Brain microvascular endothelial cell (primary cell): ENCODE measurements around the gene ERBB4.
"Not testable (repeated sequence)": the region's sequence is repeated elsewhere in the genome, so short reads cannot be mapped to it uniquely, and the experiment has no call there.

ENCODE experiments used
- DNase-seq: peaks from one replicate; pipeline ENCODE4 v3.0.0-alpha.2; 2020
- H3K27ac ChIP-seq: fragments of 250-450 bp; sonication (Bioruptor Pico); 2 replicates; pipeline ENCODE4 v1.5.1; 2020; ENCODE audit warnings: mild to moderate bottlenecking, moderate library complexity
- H3K27me3 ChIP-seq: fragments of 250-450 bp; sonication (Bioruptor Pico); replicated peaks from 2 replicates; pipeline ENCODE4 v1.5.1; 2020; ENCODE audit warnings: mild to moderate bottlenecking
- H3K36me3 ChIP-seq: fragments of 250-450 bp; sonication (Bioruptor Pico); replicated peaks from 2 replicates; pipeline ENCODE4 v1.5.1; 2020; ENCODE audit warnings: mild to moderate bottlenecking
- H3K4me3 ChIP-seq: 2 replicates; pipeline ENCODE4 v1.5.1; 2011; ENCODE audit warnings: low read depth, mild to moderate bottlenecking, control low read depth, low read length, moderate library complexity
- in situ Hi-C: cut with HindIII; loops from 2 replicates; pipeline ENCODE4 v1.10.0; 2017; ENCODE audit warnings: low sequenced_read_pairs, low pct_ligation_motif_present
- TF ChIP-seq, protein P1 (sequence below): IDR thresholded peaks from 2 replicates; pipeline ENCODE4 v1.5.1; 2011; ENCODE audit warnings: low read depth, mild to moderate bottlenecking, moderate library complexity, low read length, control low read depth, inconsistent platforms; ENCODE audit errors: missing control alignments

The ERBB4 gene

DNA sequence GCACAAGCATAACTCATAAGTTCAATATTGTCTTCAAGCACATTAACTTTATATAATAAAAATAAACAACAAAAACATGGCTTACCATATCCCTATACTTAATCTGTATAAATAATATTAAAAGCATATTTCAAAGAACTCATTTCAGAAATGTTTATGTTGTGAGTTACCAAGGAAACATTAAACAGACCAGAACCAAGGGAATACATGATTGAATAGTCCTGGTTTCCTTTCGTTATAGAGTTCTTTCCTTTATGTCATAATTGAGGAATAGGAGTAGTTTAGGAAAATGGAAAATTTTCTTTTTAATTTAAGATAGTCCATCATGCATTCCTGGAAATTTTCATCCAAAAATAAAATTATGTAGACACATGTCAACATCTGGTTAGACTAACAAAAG lies 343.0 kb downstream of the ERBB4 start:
- no peak for DNase-seq
- in situ Hi-C loops, result no loop called here
- Histone ChIP-seq H3K36me3 (no peaks in the 10 kb centered on the region), H3K27me3 (no peaks in the 10 kb centered on the region), H3K4me3 (no peak overlapping the region), H3K27ac (no peak overlapping the region)
- TF ChIP-seq, protein P1, sequence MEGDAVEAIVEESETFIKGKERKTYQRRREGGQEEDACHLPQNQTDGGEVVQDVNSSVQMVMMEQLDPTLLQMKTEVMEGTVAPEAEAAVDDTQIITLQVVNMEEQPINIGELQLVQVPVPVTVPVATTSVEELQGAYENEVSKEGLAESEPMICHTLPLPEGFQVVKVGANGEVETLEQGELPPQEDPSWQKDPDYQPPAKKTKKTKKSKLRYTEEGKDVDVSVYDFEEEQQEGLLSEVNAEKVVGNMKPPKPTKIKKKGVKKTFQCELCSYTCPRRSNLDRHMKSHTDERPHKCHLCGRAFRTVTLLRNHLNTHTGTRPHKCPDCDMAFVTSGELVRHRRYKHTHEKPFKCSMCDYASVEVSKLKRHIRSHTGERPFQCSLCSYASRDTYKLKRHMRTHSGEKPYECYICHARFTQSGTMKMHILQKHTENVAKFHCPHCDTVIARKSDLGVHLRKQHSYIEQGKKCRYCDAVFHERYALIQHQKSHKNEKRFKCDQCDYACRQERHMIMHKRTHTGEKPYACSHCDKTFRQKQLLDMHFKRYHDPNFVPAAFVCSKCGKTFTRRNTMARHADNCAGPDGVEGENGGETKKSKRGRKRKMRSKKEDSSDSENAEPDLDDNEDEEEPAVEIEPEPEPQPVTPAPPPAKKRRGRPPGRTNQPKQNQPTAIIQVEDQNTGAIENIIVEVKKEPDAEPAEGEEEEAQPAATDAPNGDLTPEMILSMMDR, result no peak

DNA sequence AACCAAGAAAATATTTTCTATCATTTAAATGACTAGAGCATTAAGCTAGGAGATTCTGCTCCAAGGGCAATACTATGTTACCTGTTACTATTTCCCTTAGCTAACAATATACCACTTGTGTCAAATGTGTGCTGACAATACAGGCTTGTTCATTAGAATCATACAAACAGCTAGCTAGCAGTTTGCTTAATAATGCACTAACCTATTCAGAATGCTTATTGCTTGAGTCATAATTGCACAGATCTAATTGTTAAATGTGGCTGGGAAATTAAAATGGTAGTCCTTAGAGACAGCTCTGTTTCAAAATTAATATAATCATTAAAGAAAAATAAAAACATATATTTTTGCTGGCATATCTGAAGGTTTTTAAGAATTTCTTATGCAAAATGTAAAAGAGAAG lies 344.2 kb downstream of the ERBB4 start:
- H3K27ac ChIP-seq, result no peak overlapping the region
- in situ Hi-C loops, result no loop called here
- no peak for DNase-seq
- H3K27me3 ChIP-seq, result no peaks in the 10 kb centered on the region
- no peak overlapping the region for H3K4me3 ChIP-seq
- H3K36me3 ChIP-seq, result no peaks in the 10 kb centered on the region
- TF ChIP-seq, protein P1, result no peak

DNA sequence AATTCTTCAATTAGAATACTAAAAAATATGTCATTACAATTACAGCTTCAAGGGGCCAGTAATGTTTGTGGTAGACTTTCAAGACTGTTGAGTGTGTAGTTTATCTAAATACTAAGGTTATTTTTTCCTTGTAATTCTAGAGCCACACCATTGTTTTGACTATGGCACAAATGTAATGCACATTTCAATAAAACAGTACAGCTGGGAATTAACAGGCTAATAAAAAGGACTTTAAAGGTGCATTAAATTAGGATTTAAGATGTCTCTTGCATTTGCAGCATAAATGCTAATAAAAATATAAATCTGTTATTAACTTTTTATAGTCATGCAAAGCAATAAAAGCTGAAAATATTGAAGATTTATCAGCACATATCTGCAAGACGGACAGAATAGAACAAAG lies 344.8 kb downstream of the ERBB4 start:
- Histone ChIP-seq H3K27me3 (no peaks in the 10 kb centered on the region), H3K36me3 (no peaks in the 10 kb centered on the region), H3K27ac (no peak overlapping the region), H3K4me3 (no peak overlapping the region)
- DNase-seq, result no peak
- in situ Hi-C loops, result no loop called here
- TF ChIP-seq, protein P1, result no peak

DNA sequence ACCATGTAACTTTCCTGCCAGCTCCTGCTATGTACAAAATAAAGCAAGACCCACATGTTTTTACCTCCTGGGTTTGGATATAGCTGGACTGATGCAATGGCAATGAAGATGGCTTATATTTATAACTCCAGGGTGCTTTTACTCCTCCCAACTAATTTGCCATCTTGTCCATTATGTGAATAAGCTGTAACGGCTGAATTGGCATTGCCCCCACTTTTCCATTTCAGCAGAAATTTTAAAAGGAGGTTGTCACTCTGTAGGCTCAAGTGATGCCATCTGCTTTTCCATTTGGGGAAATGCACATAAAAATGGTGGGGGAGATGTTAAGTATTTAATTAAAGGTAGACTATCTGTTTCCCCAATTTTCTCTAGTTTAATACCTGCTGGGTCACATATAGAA lies 345.5 kb downstream of the ERBB4 start:
- Histone ChIP-seq H3K4me3 (no peak overlapping the region), H3K36me3 (no peaks in the 10 kb centered on the region), H3K27me3 (no peaks in the 10 kb centered on the region), H3K27ac (no peak overlapping the region)
- no peak for DNase-seq
- in situ Hi-C loops, result no loop called here
- TF ChIP-seq, protein P1, result no peak

DNA sequence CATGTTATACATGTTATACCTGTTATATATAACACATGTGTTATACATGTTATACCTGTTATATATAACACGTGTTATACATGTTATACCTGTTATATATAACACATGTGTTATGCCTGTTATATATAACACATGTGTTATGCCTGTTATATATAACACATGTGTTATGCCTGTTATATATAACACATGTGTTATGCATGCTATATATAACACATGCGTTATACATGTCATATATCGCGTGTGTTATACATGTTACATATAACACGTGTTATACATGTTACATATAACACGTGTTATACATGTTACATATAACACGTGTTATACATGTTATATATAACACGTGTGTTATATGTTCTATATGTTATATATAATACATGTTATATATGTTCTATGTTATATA lies 347.2 kb downstream of the ERBB4 start:
- H3K36me3 ChIP-seq, in situ Hi-C loops: not testable (repeated sequence)

DNA sequence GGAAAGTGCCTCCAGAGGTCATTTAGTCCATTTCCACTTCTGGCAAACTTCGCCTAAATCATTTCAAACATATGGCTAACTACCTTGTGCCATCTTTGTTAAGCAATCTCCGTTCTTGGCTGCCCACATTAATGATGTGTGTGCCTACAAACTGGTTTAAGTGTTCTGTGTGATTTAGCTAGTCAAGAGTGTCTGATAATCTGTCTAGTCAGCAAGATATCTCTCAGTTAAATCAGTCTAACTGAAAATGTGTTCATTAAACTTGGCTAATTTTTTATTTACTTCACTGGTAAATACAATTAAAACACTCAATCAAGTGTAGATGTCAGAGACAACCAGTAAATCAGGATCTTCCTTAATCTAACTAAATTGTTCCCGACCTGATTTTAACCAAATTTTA lies 352.4 kb downstream of the ERBB4 start:
- H3K27ac ChIP-seq, result no peak overlapping the region
- H3K27me3 ChIP-seq, result no peaks in the 10 kb centered on the region
- in situ Hi-C loops, result no loop called here
- TF ChIP-seq, protein P1, result no peak
- H3K36me3 ChIP-seq, result no peaks in the 10 kb centered on the region
- DNase-seq, result no peak
- no peak overlapping the region for H3K4me3 ChIP-seq

More for the DNA sequence above, 347.2 kb downstream of the ERBB4 start:
- not testable (repeated sequence) for H3K4me3 ChIP-seq, H3K27me3 ChIP-seq, H3K27ac ChIP-seq, DNase-seq
